ENCODE results near the gene THBD. TPM values are rescaled to one million over a fixed set of nuclear protein-coding genes. Genes with fewer than 3 reads are reported as not detected.

The THBD gene
- total and polyA plus RNA-seq, 2 donors (not counting 1 experiment from before 2014, with no cell fraction given) = 0.99 to 8.4 TPM

GRCh38 chr20:23085436-23086055 lies 36.1 kb upstream of the THBD start:
- Histone ChIP-seq H2AFZ (ENCODE audit: low read length) (no peak overlapping the region), H3K4me1 (ENCODE audit: control insufficient read depth, extremely low read depth, insufficient read depth, low read length) (no peaks in the 10 kb centered on the region), H3K4me2 (ENCODE audit: extremely low read depth, insufficient read depth, low read length) (no peak overlapping the region), H3K4me3 (replicated peaks in 1 of 4; ENCODE audit: control extremely low read depth in 1 of 4, insufficient read depth in 1 of 4, low read depth in 3 of 4, low read length in 4 of 4) (no peak overlapping the region), H3K27me3 (ENCODE audit: control insufficient read depth, insufficient read depth, low read length) (no peaks in the 10 kb centered on the region), H4K20me1 (ENCODE audit: control insufficient read depth, extremely low read depth, insufficient read depth, low read length) (no peaks in the 10 kb centered on the region), H3K9ac (ENCODE audit: insufficient read depth, low read length) (no peak overlapping the region), H3K79me2 (ENCODE audit: control insufficient read depth, insufficient read depth, low read length) (no peaks in the 10 kb centered on the region), H3K9me3 (ENCODE audit: control insufficient read depth, insufficient read depth, low read depth, low read length) (no peaks in the 10 kb centered on the region), H3K27ac (ENCODE audit: insufficient read depth, low read length) (no peak overlapping the region), H3K36me3 (ENCODE audit: control insufficient read depth, insufficient read depth, low read length) (no peaks in the 10 kb centered on the region)
- DNase-seq (ENCODE audit: low read depth in 2 of 2) = no peak
- TF ChIP-seq CTCF (conservative IDR thresholded peaks at IDR 0.05 in 1 of 2, IDR thresholded peaks at IDR 0.05 in 1 of 2; ENCODE audit: low read depth in 1 of 2, low read length in 2 of 2) = no peak

DNA sequence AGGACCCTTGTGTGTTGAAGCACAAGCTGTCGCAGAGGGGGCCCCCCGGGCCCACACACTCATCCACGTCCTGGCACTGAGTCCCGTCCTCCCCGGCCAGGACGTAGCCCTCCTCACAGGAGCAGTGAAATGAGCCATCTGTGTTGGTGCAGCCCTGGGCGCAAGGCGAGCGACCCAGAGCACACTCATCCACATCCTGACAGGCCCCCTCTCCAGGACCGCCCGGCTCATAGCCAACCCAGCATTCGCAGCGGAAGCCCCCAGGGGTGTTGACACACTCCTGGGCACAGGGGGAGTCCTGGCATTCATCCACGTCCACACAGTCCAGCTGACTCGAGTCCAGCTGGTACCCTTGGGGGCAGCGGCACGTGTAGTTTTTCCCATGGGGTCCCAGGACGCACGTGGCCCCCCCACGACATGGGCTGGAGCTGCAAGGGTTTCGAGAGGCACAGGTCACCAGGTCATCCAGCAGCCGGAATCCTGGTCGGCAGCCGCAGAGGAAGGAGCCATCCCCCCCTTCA lies 35.4 kb upstream of the THBD start:
- no peak overlapping the region for H3K4me3 ChIP-seq (replicated peaks in 1 of 4; ENCODE audit: control extremely low read depth in 1 of 4, insufficient read depth in 1 of 4, low read depth in 3 of 4, low read length in 4 of 4)

DNA sequence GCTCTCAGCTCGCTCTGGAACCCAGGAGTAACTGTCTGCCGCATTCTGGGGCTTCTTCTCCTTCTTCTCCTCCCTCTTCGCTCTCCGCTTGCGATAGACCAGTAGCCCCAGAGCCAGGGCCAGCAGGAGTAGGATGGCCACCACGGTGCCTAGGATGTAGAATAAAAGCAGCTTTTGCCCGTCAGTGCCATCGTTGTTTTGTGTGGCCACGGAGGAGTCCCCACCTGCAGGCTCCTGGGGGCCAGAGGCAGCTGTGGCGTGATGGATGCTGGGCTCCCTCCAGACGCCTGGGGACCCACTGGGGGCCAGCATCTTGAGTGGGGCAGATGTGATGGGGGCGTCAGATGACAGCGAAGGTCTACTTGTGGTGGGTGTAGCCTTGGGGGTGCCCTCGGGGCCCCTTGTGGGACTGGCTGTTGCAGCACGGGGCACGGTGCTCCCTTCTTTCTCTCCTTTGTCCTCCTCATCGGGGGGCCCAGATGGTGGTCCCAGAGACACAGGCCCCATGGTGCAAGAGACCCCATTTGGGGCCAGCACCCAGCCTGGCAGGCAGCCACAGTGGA lies 34.9 kb upstream of the THBD start:
- Histone ChIP-seq H3K79me2 (ENCODE audit: control insufficient read depth, insufficient read depth, low read length) (no peaks in the 10 kb centered on the region), H3K36me3 (ENCODE audit: control insufficient read depth, insufficient read depth, low read length) (no peaks in the 10 kb centered on the region), H4K20me1 (ENCODE audit: control insufficient read depth, extremely low read depth, insufficient read depth, low read length) (no peaks in the 10 kb centered on the region), H3K9me3 (ENCODE audit: control insufficient read depth, insufficient read depth, low read depth, low read length) (no peaks in the 10 kb centered on the region), H3K4me2 (ENCODE audit: extremely low read depth, insufficient read depth, low read length) (no peak overlapping the region), H3K27me3 (ENCODE audit: control insufficient read depth, insufficient read depth, low read length) (no peaks in the 10 kb centered on the region), H2AFZ (ENCODE audit: low read length) (no peak overlapping the region), H3K9ac (ENCODE audit: insufficient read depth, low read length) (no peak overlapping the region), H3K27ac (ENCODE audit: insufficient read depth, low read length) (no peak overlapping the region), H3K4me1 (ENCODE audit: control insufficient read depth, extremely low read depth, insufficient read depth, low read length) (no peaks in the 10 kb centered on the region), H3K4me3 (replicated peaks in 1 of 4; ENCODE audit: control extremely low read depth in 1 of 4, insufficient read depth in 1 of 4, low read depth in 3 of 4, low read length in 4 of 4) (no peak overlapping the region)
- no peak for DNase-seq (ENCODE audit: low read depth in 2 of 2)
- no peak for TF ChIP-seq EZH2 (IDR thresholded peaks at IDR 0.05; ENCODE audit: low read length, missing control alignments)
- TF ChIP-seq CTCF (conservative IDR thresholded peaks at IDR 0.05 in 1 of 2, IDR thresholded peaks at IDR 0.05 in 1 of 2; ENCODE audit: low read depth in 1 of 2, low read length in 2 of 2) = no peak

More for the DNA sequence above, 35.4 kb upstream of the THBD start:
- H3K4me1 ChIP-seq (ENCODE audit: control insufficient read depth, extremely low read depth, insufficient read depth, low read length) = no peaks in the 10 kb centered on the region
- H3K9me3 ChIP-seq (ENCODE audit: control insufficient read depth, insufficient read depth, low read depth, low read length) = no peaks in the 10 kb centered on the region
- TF ChIP-seq EZH2 (IDR thresholded peaks at IDR 0.05; ENCODE audit: low read length, missing control alignments) (no peak), CTCF (conservative IDR thresholded peaks at IDR 0.05 in 1 of 2, IDR thresholded peaks at IDR 0.05 in 1 of 2; ENCODE audit: low read depth in 1 of 2, low read length in 2 of 2) (no peak)
- no peak overlapping the region for H3K27ac ChIP-seq (ENCODE audit: insufficient read depth, low read length)
- no peak overlapping the region for H3K9ac ChIP-seq (ENCODE audit: insufficient read depth, low read length)
- H4K20me1 ChIP-seq (ENCODE audit: control insufficient read depth, extremely low read depth, insufficient read depth, low read length) = no peaks in the 10 kb centered on the region
- no peaks in the 10 kb centered on the region for H3K27me3 ChIP-seq (ENCODE audit: control insufficient read depth, insufficient read depth, low read length)
- no peak overlapping the region for H3K4me2 ChIP-seq (ENCODE audit: extremely low read depth, insufficient read depth, low read length)
- no peaks in the 10 kb centered on the region for H3K36me3 ChIP-seq (ENCODE audit: control insufficient read depth, insufficient read depth, low read length)
- H2AFZ ChIP-seq (ENCODE audit: low read length) = no peak overlapping the region
- no peak for DNase-seq (ENCODE audit: low read depth in 2 of 2)
- no peaks in the 10 kb centered on the region for H3K79me2 ChIP-seq (ENCODE audit: control insufficient read depth, insufficient read depth, low read length)
